ENCODE results near the gene MXRA5. TPM values are rescaled to one million over a fixed set of nuclear protein-coding genes. Genes with fewer than 3 reads are reported as not detected.

The MXRA5 gene
- under 1 TPM in 2 of 4 donors, not detected in 2; 0.02 to 0.26 TPM for total RNA-seq

- peak within 1 kb of the TSS in 1 of 4 donors; percentile 40 for H3K27ac ChIP-seq
- H3K27me3 ChIP-seq, result peaks cover 0 to 21% (median 15%) of the 10 kb centered on the region in 3 donors
- intact Hi-C loops (cut with DNase I; ENCODE audit: low total_unique reads) (no loop called here), in situ Hi-C loops (cut with MboI; ENCODE audit: low sequenced_read_pairs in 4 of 4) (no loop called here)
- H3K4me3 ChIP-seq, result peak within 1 kb of the TSS in 3 of 4 donors; percentile 24 to 44 (median 32)
- ATAC-seq (no peak), DNase-seq (no peak)
- TF ChIP-seq POLR2A (IDR thresholded peaks at IDR 0.05) (no peak), CTCF (IDR thresholded peaks at IDR 0.05 in 4 of 5, conservative IDR thresholded peaks at IDR 0.05 in 1 of 5) (no peak)
- no peaks in the 10 kb centered on the region for H3K9me3 ChIP-seq
- no peaks in the 10 kb centered on the region for H3K4me1 ChIP-seq
- H3K36me3 ChIP-seq, result no peaks in the 10 kb centered on the region
These were observed at the start of gene MXRA5 for GRCh38 chrX:3346501-3347259. Gene MXRA5 (minus strand): TSS chrX:3346652. CDS start chrX:3343833, 2,819 bp downstream.

- ATAC-seq (no peak), DNase-seq (no peak)
- no peak overlapping the region for H3K27ac ChIP-seq
- in situ Hi-C loops (cut with MboI; ENCODE audit: low sequenced_read_pairs in 4 of 4) (no loop called here), intact Hi-C loops (cut with DNase I; ENCODE audit: low total_unique reads) (no loop called here)
- H3K27me3 ChIP-seq, result no peaks in the 10 kb centered on the region
- no peaks in the 10 kb centered on the region for H3K4me1 ChIP-seq
- no peak overlapping the region for H3K4me3 ChIP-seq
- no peaks in the 10 kb centered on the region for H3K36me3 ChIP-seq
- H3K9me3 ChIP-seq, result no peaks in the 10 kb centered on the region
- TF ChIP-seq CTCF (IDR thresholded peaks at IDR 0.05 in 4 of 5, conservative IDR thresholded peaks at IDR 0.05 in 1 of 5) (no peak), POLR2A (IDR thresholded peaks at IDR 0.05) (no peak)
These were observed 47.2 kb upstream of the MXRA5 start for GRCh38 chrX:3393581-3394111.

GRCh38 chrX:3393178-3393577 is 46.7 kb upstream of the MXRA5 start:
- no peaks in the 10 kb centered on the region for H3K27me3 ChIP-seq
- no peak overlapping the region for H3K4me3 ChIP-seq
- intact Hi-C loops (cut with DNase I; ENCODE audit: low total_unique reads) (no loop called here), in situ Hi-C loops (cut with MboI; ENCODE audit: low sequenced_read_pairs in 4 of 4) (no loop called here)
- H3K36me3 ChIP-seq, result no peaks in the 10 kb centered on the region
- ATAC-seq (no peak), DNase-seq (no peak)
- no peaks in the 10 kb centered on the region for H3K4me1 ChIP-seq
- TF ChIP-seq CTCF (IDR thresholded peaks at IDR 0.05 in 4 of 5, conservative IDR thresholded peaks at IDR 0.05 in 1 of 5) (no peak), POLR2A (IDR thresholded peaks at IDR 0.05) (no peak)
- H3K27ac ChIP-seq, result no peak overlapping the region
- H3K9me3 ChIP-seq, result no peaks in the 10 kb centered on the region

GRCh38 chrX:3388457-3388856 is 42.0 kb upstream of the MXRA5 start:
- TF ChIP-seq POLR2A (IDR thresholded peaks at IDR 0.05) (no peak), CTCF (IDR thresholded peaks at IDR 0.05 in 4 of 5, conservative IDR thresholded peaks at IDR 0.05 in 1 of 5) (no peak)
- Histone ChIP-seq H3K4me1 (no peaks in the 10 kb centered on the region), H3K27ac (no peak overlapping the region), H3K4me3 (no peak overlapping the region), H3K27me3 (no peaks in the 10 kb centered on the region), H3K36me3 (no peaks in the 10 kb centered on the region), H3K9me3 (no peaks in the 10 kb centered on the region)
- DNase-seq (no peak), ATAC-seq (no peak)
- in situ Hi-C loops (cut with MboI; ENCODE audit: low sequenced_read_pairs in 4 of 4) (no loop called here), intact Hi-C loops (cut with DNase I; ENCODE audit: low total_unique reads) (no loop called here)

All from gastrocnemius medialis (tissue), 4 donors.